Ovary (tissue), 10 donors: ENCODE data around the gene CD70. TPM values are rescaled to one million over a fixed set of nuclear protein-coding genes. Genes with fewer than 3 reads are reported as not detected.
A peak's percentile ranks its signal among the peaks of the same experiment; 100 is the strongest.
"Not testable (repeated sequence)": the region's sequence is repeated elsewhere in the genome, so short reads cannot be mapped to it uniquely, and the experiment has no call there.

Source experiments
- DNase-seq, 5 donors: peaks; one replicate each; pipeline ENCODE4 v3.0.0-alpha.2; 2019 to 2020
- H3K27ac ChIP-seq, 2 donors: fragments of 200-600 bp; one replicate each; pipeline versions ENCODE4 v1.5.1 to v1.8.0; 2019 to 2022
- H3K27me3 ChIP-seq: fragments of 200-600 bp; one replicate; pipeline ENCODE4 v1.8.0; 2022
- H3K36me3 ChIP-seq: fragments of 200-600 bp; sonication (generic); one replicate; pipeline ENCODE4 v1.5.1; 2019
- H3K4me1 ChIP-seq: one replicate; pipeline ENCODE4 v1.8.1; 2013; ENCODE audit warnings: mild to moderate bottlenecking, moderate library complexity; ENCODE audit not compliant: insufficient read depth
- H3K4me3 ChIP-seq: fragments of 200-600 bp; sonication (generic); one replicate; pipeline ENCODE4 v1.5.1; 2017
- H3K9me3 ChIP-seq, 2 donors: fragments of 200-600 bp in 1 of 2; sonication (generic) in 1 of 2; one replicate each; pipeline versions ENCODE4 v1.5.1 to v1.8.1; 2013 to 2019; ENCODE audit warnings: mild to moderate bottlenecking in 1 of 2, moderate library complexity in 1 of 2
- CTCF ChIP-seq, 3 donors: fragments of 450-650 bp in 2 of 3; fragments of 200-600 bp in 1 of 3; IDR thresholded peaks; one replicate each; pipeline versions ENCODE4 v1.5.1 to v1.8.0; 2016 to 2022; ENCODE audit warnings: antibody characterized with exemption in 3 of 3, mild to moderate bottlenecking in 1 of 3
- EP300 ChIP-seq: sonication (generic); formaldehyde crosslinking; IDR thresholded peaks from one replicate; pipeline ENCODE4 v1.6.1; 2017; ENCODE audit warnings: antibody characterized with exemption
- POLR2A ChIP-seq: fragments of 450-650 bp; IDR thresholded peaks from one replicate; pipeline ENCODE4 v1.6.1; 2017; ENCODE audit warnings: antibody characterized with exemption, mild to moderate bottlenecking, moderate library complexity
- WGBS, 3 donors: extraction: QIAGEN DNeasy Blood & Tissue Kit in 1 of 3; methylation state at CpG; one replicate each; pipeline versions ENCODE4 v1.1.5 to v1.1.7; 2013 to 2017; 5-methylcytosine and 5-hydroxymethylcytosine counted together
- intact Hi-C, 4 donors: fragments of 100-400 bp; cut with DNase I; formaldehyde crosslinking; loops; one replicate each; pipeline versions ENCODE4 v1.11.0 to v1.15.1; 2022 to 2023
- long read RNA-seq, 3 donors: library from polyadenylated mRNA in 2 of 3; unstranded in 2 of 3; transcript quantifications; one replicate each; pipeline ENCODE4 v2.0.0 and lab custom pipeline, GENCODE V29; 2021 to 2026
- polyA plus RNA-seq, 2 donors: library from polyadenylated mRNA; stranded (reverse); fragments of 200-250 nt in 1 of 2; fragments of 350-450 nt in 1 of 2; fragmentation: Illumina TruSeq in 1 of 2; extraction: RNeasy Lipid Tissue Mini Kit (QIAGEN cat#74804) in 1 of 2; gene quantifications; one replicate each; pipeline ENCODE4 v1.2.3, GENCODE V29; 2013 to 2014
- total RNA-seq, 7 donors: library from RNA; depleted of rRNA in 2 of 7; stranded (reverse); fragments of >200 nt in 2 of 7; fragmentation: NEBNext Ultra II Directional in 3 of 7; extraction: Animal tissue kit (Norgen Biotek cat#: 25700) in 3 of 7; gene quantifications; one replicate each; pipeline versions ENCODE4 v1.1.0 to v1.2.4, GENCODE V29; 2016 to 2023
- donor health status: DM: no; HTN: no; CAD: no; lungs with moderate emphysema.
- donor health status: DM: no; HTN: no; CAD: no.
- donor health status: Bipolar disorder and iron deficiency.
- donor health status: DM: yes; HTN: yes; CAD: no.
- donor health status: DM: no; HTN: no; CAD: no.
- donor health status: DM: yes; HTN: yes; CAD: no.

CD70 gene
- total RNA-seq (under 1 TPM in 1 of 7 donors, not detected in 6; 0.31 TPM), polyA plus RNA-seq (not detected)
- long read RNA-seq, donor 1, partial matches to known transcripts = 0 of 1 reads
- long read RNA-seq, donor 1, other reads (novel, unspliced or antisense) = 1 of 1 reads
- long read RNA-seq, donor 2 = 0 reads
- long read RNA-seq, donor 3 = 0 reads

- Histone ChIP-seq H3K27me3 (no peaks in the 10 kb centered on the region), H3K4me3 (no peak within 1 kb of the TSS), H3K36me3 (no peaks in the 10 kb centered on the region), H3K4me1 (no peaks in the 10 kb centered on the region), H3K9me3 (no peaks in the 10 kb centered on the region), H3K27ac (no peak within 1 kb of the TSS)
- 1% methylated on average over 35 of the region's 35 CpGs for WGBS, 3 donors
- DNase-seq = no peak
- intact Hi-C loops = no loop called here
- TF ChIP-seq CTCF (IDR thresholded peaks at IDR 0.05) (no peak), POLR2A (no peak), EP300 (no peak)
Observed at GRCh38 chr19:6590827-6591319, at the start of gene CD70. Gene CD70, minus strand, starts transcription at chr19:6591150. Its CDS starts 148 bp downstream, at chr19:6591002.

GRCh38 chr19:6640333-6640732 is 49.4 kb upstream of the CD70 start:
- H3K27ac ChIP-seq, H3K27me3 ChIP-seq, H3K4me1 ChIP-seq, H3K4me3 ChIP-seq, H3K36me3 ChIP-seq, DNase-seq, intact Hi-C loops, H3K9me3 ChIP-seq: not testable (repeated sequence)
- 82 to 88% (median 85%) methylated on average over 9 of the region's 9 CpGs for WGBS, 3 donors

- TF ChIP-seq CTCF (IDR thresholded peaks at IDR 0.05) (no peak), POLR2A (no peak), EP300 (no peak)
- no peak overlapping the region for H3K27ac ChIP-seq
- H3K4me1 ChIP-seq = no peaks in the 10 kb centered on the region
- DNase-seq = no peak
- H3K36me3 ChIP-seq = no peaks in the 10 kb centered on the region
- H3K27me3 ChIP-seq = no peaks in the 10 kb centered on the region
- intact Hi-C loops = loop anchor here (10.0 kb wide), 3 partner anchors 115 to 225 kb away; partner anchors contain the start of gene SH2D3A (in 1 of the 4)
- 67 to 76% (median 74%) methylated on average over 4 of the region's 4 CpGs for WGBS, 3 donors
- no peaks in the 10 kb centered on the region for H3K9me3 ChIP-seq
- no peak overlapping the region for H3K4me3 ChIP-seq
Observed at GRCh38 chr19:6639439-6639838, 48.5 kb upstream of the CD70 start.

GRCh38 chr19:6633456-6633813 is 42.5 kb upstream of the CD70 start:
- intact Hi-C loops = loop anchor here (5.0 to 10.0 kb wide), 4 partner anchors 121 to 231 kb away; partner anchors contain the start of gene SH2D3A (in 1 of the 4)
- WGBS, 3 donors = 87 to 92% (median 91%) methylated on average over 4 of the region's 4 CpGs
- not testable (repeated sequence) for H3K9me3 ChIP-seq, H3K27ac ChIP-seq, H3K4me3 ChIP-seq, H3K27me3 ChIP-seq, DNase-seq, H3K4me1 ChIP-seq, H3K36me3 ChIP-seq

GRCh38 chr19:6632747-6633455 is 42.0 kb upstream of the CD70 start:
- WGBS, 3 donors = 47 to 55% (median 54%) methylated on average over 25 to 26 of the region's 26 CpGs
- not testable (repeated sequence) for H3K27ac ChIP-seq, H3K4me3 ChIP-seq, H3K4me1 ChIP-seq, H3K27me3 ChIP-seq, H3K36me3 ChIP-seq, H3K9me3 ChIP-seq
- peak; percentile 16 to 65 (median 37) for DNase-seq
- intact Hi-C loops = loop anchor here (5.0 to 10.0 kb wide), 4 partner anchors 122 to 232 kb away; partner anchors contain the start of gene SH2D3A (in 1 of the 4)
- TF ChIP-seq CTCF (IDR thresholded peaks at IDR 0.05) = peak in 1 of 3 donors; percentile 26
